Measurements from ENCODE around the gene SLC6A3. TPM values are rescaled to one million over a fixed set of nuclear protein-coding genes. Genes with fewer than 3 reads are reported as not detected.

Gene SLC6A3
- polyA plus RNA-seq, 3 donors: not detected

GRCh38 chr5:1436036-1436435 is 9.2 kb downstream of the SLC6A3 start:
- H3K27ac ChIP-seq (ENCODE audit: low read depth in 1 of 2, low read length in 2 of 2): no peak overlapping the region
- Mint-ChIP-seq H3K27me3 (ENCODE audit: low read depth in 3 of 3) (peaks cover 4 to 15% (median 9%) of the 10 kb centered on the region in 3 donors), H3K9me3 (peaks cover 23 to 29% (median 27%) of the 10 kb centered on the region in 7 donors)

GRCh38 chr5:1435369-1435768 is 9.9 kb downstream of the SLC6A3 start:
- WGBS (ENCODE audit: insufficient coverage): 95% methylated on average over 2 of the region's 2 CpGs
- Histone ChIP-seq H3K4me2 (replicated peaks; ENCODE audit: extremely low read depth, low read length, poor library complexity, severe bottlenecking) (no peak overlapping the region), H3K27ac (ENCODE audit: low read depth in 1 of 2, low read length in 2 of 2) (no peak overlapping the region), H4K20me1 (ENCODE audit: insufficient read depth, low read length) (no peaks in the 10 kb centered on the region), H3K4me1 (ENCODE audit: control insufficient read depth in 1 of 2, insufficient read depth in 2 of 2, low read length in 2 of 2) (no peaks in the 10 kb centered on the region), H3K36me3 (replicated peaks in 1 of 2; ENCODE audit: control insufficient read depth in 1 of 2, insufficient read depth in 2 of 2, low read length in 2 of 2) (no peaks in the 10 kb centered on the region), H3K4me3 (replicated peaks in 1 of 3; ENCODE audit: low read depth in 2 of 3, low read length in 3 of 3) (no peak overlapping the region), H3K27me3 (ENCODE audit: control insufficient read depth in 2 of 2, insufficient read depth in 2 of 2, low read length in 2 of 2) (peaks cover 0 to 3% of the 10 kb centered on the region in 2 donors), H3K9me3 (replicated peaks in 1 of 2; ENCODE audit: control insufficient read depth in 1 of 2, insufficient read depth in 1 of 2, low read length in 2 of 2) (peaks cover 26 to 40% of the 10 kb centered on the region in 2 donors), H2AFZ (ENCODE audit: insufficient read depth, low read depth, low read length, poor library complexity, severe bottlenecking) (no peak overlapping the region), H3K9ac (ENCODE audit: insufficient read depth, low read length, poor library complexity, severe bottlenecking) (no peak overlapping the region), H3K79me2 (ENCODE audit: insufficient read depth, low read length) (no peaks in the 10 kb centered on the region)
- peaks cover 26 to 34% (median 31%) of the 10 kb centered on the region in 7 donors for H3K9me3 Mint-ChIP-seq
- intact Hi-C loops (cut with micrococcal nuclease): no loop called here
- peaks cover 4 to 11% (median 8%) of the 10 kb centered on the region in 3 donors for H3K27me3 Mint-ChIP-seq (ENCODE audit: low read depth in 3 of 3)
- DNase-seq: no peak
- H3K4me3 Mint-ChIP-seq: no peak overlapping the region
- no peaks in the 10 kb centered on the region for H3K4me1 Mint-ChIP-seq
- TF ChIP-seq CTCF (IDR thresholded peaks at IDR 0.05): no peak
- H3K36me3 Mint-ChIP-seq: no peaks in the 10 kb centered on the region
- no peak overlapping the region for H3K27ac Mint-ChIP-seq

More at GRCh38 chr5:1436036-1436435, 9.2 kb downstream of the SLC6A3 start:
- Mint-ChIP-seq H3K36me3 (no peaks in the 10 kb centered on the region), H3K4me3 (no peak overlapping the region), H3K27ac (no peak overlapping the region), H3K4me1 (no peaks in the 10 kb centered on the region)
- Histone ChIP-seq H3K9ac (ENCODE audit: insufficient read depth, low read length, poor library complexity, severe bottlenecking) (no peak overlapping the region), H4K20me1 (ENCODE audit: insufficient read depth, low read length) (no peaks in the 10 kb centered on the region), H3K9me3 (replicated peaks in 1 of 2; ENCODE audit: control insufficient read depth in 1 of 2, insufficient read depth in 1 of 2, low read length in 2 of 2) (peaks cover 19 to 33% of the 10 kb centered on the region in 2 donors), H3K27me3 (ENCODE audit: control insufficient read depth in 2 of 2, insufficient read depth in 2 of 2, low read length in 2 of 2) (peaks cover 0 to 3% of the 10 kb centered on the region in 2 donors), H3K79me2 (ENCODE audit: insufficient read depth, low read length) (no peaks in the 10 kb centered on the region), H3K4me2 (replicated peaks; ENCODE audit: extremely low read depth, low read length, poor library complexity, severe bottlenecking) (no peak overlapping the region), H3K4me1 (ENCODE audit: control insufficient read depth in 1 of 2, insufficient read depth in 2 of 2, low read length in 2 of 2) (no peaks in the 10 kb centered on the region), H2AFZ (ENCODE audit: insufficient read depth, low read depth, low read length, poor library complexity, severe bottlenecking) (no peak overlapping the region), H3K4me3 (replicated peaks in 1 of 3; ENCODE audit: low read depth in 2 of 3, low read length in 3 of 3) (no peak overlapping the region), H3K36me3 (replicated peaks in 1 of 2; ENCODE audit: control insufficient read depth in 1 of 2, insufficient read depth in 2 of 2, low read length in 2 of 2) (no peaks in the 10 kb centered on the region)
- no peak for TF ChIP-seq CTCF (IDR thresholded peaks at IDR 0.05)
- intact Hi-C loops (cut with micrococcal nuclease): no loop called here
- WGBS (ENCODE audit: insufficient coverage): 90% methylated on average over 9 of the region's 10 CpGs
- no peak for DNase-seq
